ENCODE results near the gene LDLRAD3. TPM values are rescaled to one million over a fixed set of nuclear protein-coding genes. Genes with fewer than 3 reads are reported as not detected.
A peak's percentile ranks its signal among the peaks of the same experiment; 100 is the strongest.

Gene LDLRAD3
- total RNA-seq, 2 donors from 2014 or later = 19.2 to 30.6 TPM

GRCh38 chr11:36258730-36259360 lies 315.0 kb downstream of the LDLRAD3 start:
- Mint-ChIP-seq H3K27me3 (ENCODE audit: insufficient read depth) (peaks cover 10% of the 10 kb centered on the region), H3K9me3 (peaks cover 10% of the 10 kb centered on the region), H3K4me3 (no peak overlapping the region), H3K36me3 (ENCODE audit: low read depth) (no peaks in the 10 kb centered on the region), H3K27ac (no peak overlapping the region), H3K4me1 (peaks cover 20% of the 10 kb centered on the region)
- peaks cover 10% of the 10 kb centered on the region for H3K9me3 ChIP-seq (ENCODE audit: control insufficient read depth, low read length)
- TF ChIP-seq, protein P1, sequence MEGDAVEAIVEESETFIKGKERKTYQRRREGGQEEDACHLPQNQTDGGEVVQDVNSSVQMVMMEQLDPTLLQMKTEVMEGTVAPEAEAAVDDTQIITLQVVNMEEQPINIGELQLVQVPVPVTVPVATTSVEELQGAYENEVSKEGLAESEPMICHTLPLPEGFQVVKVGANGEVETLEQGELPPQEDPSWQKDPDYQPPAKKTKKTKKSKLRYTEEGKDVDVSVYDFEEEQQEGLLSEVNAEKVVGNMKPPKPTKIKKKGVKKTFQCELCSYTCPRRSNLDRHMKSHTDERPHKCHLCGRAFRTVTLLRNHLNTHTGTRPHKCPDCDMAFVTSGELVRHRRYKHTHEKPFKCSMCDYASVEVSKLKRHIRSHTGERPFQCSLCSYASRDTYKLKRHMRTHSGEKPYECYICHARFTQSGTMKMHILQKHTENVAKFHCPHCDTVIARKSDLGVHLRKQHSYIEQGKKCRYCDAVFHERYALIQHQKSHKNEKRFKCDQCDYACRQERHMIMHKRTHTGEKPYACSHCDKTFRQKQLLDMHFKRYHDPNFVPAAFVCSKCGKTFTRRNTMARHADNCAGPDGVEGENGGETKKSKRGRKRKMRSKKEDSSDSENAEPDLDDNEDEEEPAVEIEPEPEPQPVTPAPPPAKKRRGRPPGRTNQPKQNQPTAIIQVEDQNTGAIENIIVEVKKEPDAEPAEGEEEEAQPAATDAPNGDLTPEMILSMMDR (conservative IDR thresholded peaks at IDR 0.05) = peak; percentile 86
- H3K27me3 ChIP-seq (ENCODE audit: control insufficient read depth, insufficient read depth, low read length, poor library complexity, severe bottlenecking) = no peaks in the 10 kb centered on the region
- no peak overlapping the region for H3K9ac ChIP-seq (ENCODE audit: extremely low read depth, low read length, poor library complexity, severe bottlenecking)
- no peak overlapping the region for H3K4me3 ChIP-seq (ENCODE audit: low read length)
- H3K27ac ChIP-seq (ENCODE audit: low read depth, low read length) = no peak overlapping the region
- H3K36me3 ChIP-seq (ENCODE audit: control insufficient read depth, insufficient read depth, low read length) = no peaks in the 10 kb centered on the region
- peak; percentile 87 for DNase-seq
- peaks cover 5% of the 10 kb centered on the region for H3K4me1 ChIP-seq (ENCODE audit: control insufficient read depth, insufficient read depth, low read length)
- 59 to 61% methylated on average over 7 to 12 of the region's 12 CpGs for WGBS, 2 experiments (ENCODE audit: insufficient coverage in 1 of 2, insufficient read length in 1 of 2)

GRCh38 chr11:36261094-36261493 lies 317.2 kb downstream of the LDLRAD3 start:
- DNase-seq = no peak

DNA sequence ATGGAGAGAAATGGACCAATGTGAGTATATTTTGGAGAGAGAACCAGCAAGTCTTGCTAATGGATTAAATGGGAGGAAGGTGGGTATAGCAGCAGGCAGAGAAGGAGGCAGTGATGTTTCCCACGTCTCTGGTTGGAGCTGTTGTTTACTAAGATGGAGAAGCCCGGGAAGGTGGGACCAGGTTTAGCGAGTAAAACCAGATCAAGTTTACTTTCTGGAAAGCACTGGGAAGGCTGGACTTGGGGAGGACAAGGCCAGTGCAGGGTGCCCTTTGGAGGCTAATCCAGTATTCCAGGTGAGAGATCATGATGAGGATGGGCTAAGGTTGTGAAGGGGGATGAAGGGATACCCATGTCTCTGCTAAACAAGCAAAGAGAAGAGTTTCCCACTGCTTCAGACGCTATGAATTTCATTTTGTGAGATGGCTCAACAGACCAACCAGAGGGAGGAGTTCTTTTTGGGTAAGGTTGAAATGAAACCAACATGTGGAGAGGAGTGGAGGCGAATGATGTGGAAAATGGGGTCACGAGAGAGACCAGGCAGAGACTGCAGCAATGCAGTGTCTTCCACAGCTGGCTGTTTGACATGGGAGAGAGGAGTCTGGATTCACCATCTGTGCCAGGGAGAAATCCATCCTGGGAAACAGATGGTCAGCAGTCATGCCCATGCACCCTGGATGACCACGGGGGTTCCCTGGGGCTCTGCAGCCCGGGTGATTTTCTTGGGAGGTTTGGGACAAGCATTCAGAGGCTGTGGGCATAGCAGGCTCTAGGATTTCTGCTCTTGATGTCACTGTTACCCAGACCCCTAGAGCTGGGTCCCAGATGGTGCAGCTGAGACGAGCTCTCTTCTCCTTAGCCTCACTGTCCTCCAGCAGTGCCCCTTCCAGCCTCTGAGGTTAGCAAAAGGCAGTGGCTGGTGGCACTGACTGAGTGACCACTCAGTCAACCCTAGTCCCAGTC lies 320.4 kb downstream of the LDLRAD3 start:
- H3K4me1 Mint-ChIP-seq = peaks cover 8% of the 10 kb centered on the region
- TF ChIP-seq, protein P1 (conservative IDR thresholded peaks at IDR 0.05) = peak; percentile 23
- Histone ChIP-seq H3K4me1 (ENCODE audit: control insufficient read depth, insufficient read depth, low read length) (no peaks in the 10 kb centered on the region), H3K27me3 (ENCODE audit: control insufficient read depth, insufficient read depth, low read length, poor library complexity, severe bottlenecking) (no peaks in the 10 kb centered on the region), H3K27ac (ENCODE audit: low read depth, low read length) (no peak overlapping the region), H3K36me3 (ENCODE audit: control insufficient read depth, insufficient read depth, low read length) (no peaks in the 10 kb centered on the region), H3K9me3 (ENCODE audit: control insufficient read depth, low read length) (no peaks in the 10 kb centered on the region), H3K4me3 (ENCODE audit: low read length) (no peak overlapping the region), H3K9ac (ENCODE audit: extremely low read depth, low read length, poor library complexity, severe bottlenecking) (no peak overlapping the region)
- H3K27me3 Mint-ChIP-seq (ENCODE audit: insufficient read depth) = peaks cover 23% of the 10 kb centered on the region
- 77 to 83% methylated on average over 7 to 9 of the region's 9 CpGs for WGBS, 2 experiments (ENCODE audit: insufficient coverage in 1 of 2, insufficient read length in 1 of 2)
- H3K27ac Mint-ChIP-seq = no peak overlapping the region
- H3K9me3 Mint-ChIP-seq = no peaks in the 10 kb centered on the region
- H3K36me3 Mint-ChIP-seq (ENCODE audit: low read depth) = no peaks in the 10 kb centered on the region
- H3K4me3 Mint-ChIP-seq = no peak overlapping the region
- no peak for DNase-seq

More at GRCh38 chr11:36261094-36261493, 317.2 kb downstream of the LDLRAD3 start:
- Mint-ChIP-seq H3K27ac (no peak overlapping the region), H3K36me3 (ENCODE audit: low read depth) (no peaks in the 10 kb centered on the region), H3K9me3 (peaks cover 3% of the 10 kb centered on the region), H3K4me3 (no peak overlapping the region), H3K27me3 (ENCODE audit: insufficient read depth) (peaks cover 13% of the 10 kb centered on the region), H3K4me1 (peaks cover 24% of the 10 kb centered on the region)
- H3K36me3 ChIP-seq (ENCODE audit: control insufficient read depth, insufficient read depth, low read length) = no peaks in the 10 kb centered on the region
- TF ChIP-seq, protein P1 (conservative IDR thresholded peaks at IDR 0.05) = no peak
- H3K9me3 ChIP-seq (ENCODE audit: control insufficient read depth, low read length) = peaks cover 5% of the 10 kb centered on the region
- H3K27me3 ChIP-seq (ENCODE audit: control insufficient read depth, insufficient read depth, low read length, poor library complexity, severe bottlenecking) = no peaks in the 10 kb centered on the region
- no peak overlapping the region for H3K9ac ChIP-seq (ENCODE audit: extremely low read depth, low read length, poor library complexity, severe bottlenecking)
- WGBS, 2 experiments (ENCODE audit: insufficient coverage in 1 of 2, insufficient read length in 1 of 2) = 75 to 88% methylated on average over 3 to 4 of the region's 4 CpGs
- no peak overlapping the region for H3K27ac ChIP-seq (ENCODE audit: low read depth, low read length)
- H3K4me3 ChIP-seq (ENCODE audit: low read length) = no peak overlapping the region
- peaks cover 5% of the 10 kb centered on the region for H3K4me1 ChIP-seq (ENCODE audit: control insufficient read depth, insufficient read depth, low read length)
